Activated naive CD4-positive, alpha-beta T cell treated with anti-CD3 and anti-CD28 coated beads, Interleukin-2, amount 50 U/mL, for 72 hours (primary cell): ENCODE data around the gene KANSL1. TPM values are rescaled to one million over a fixed set of nuclear protein-coding genes. Genes with fewer than 3 reads are reported as not detected.
"Not testable (repeated sequence)": the region's sequence is repeated elsewhere in the genome, so short reads cannot be mapped to it uniquely, and the experiment has no call there.

ENCODE experiments used
- ATAC-seq, 2 donors: fragments of 150-1000 bp; cut with Tn5 transposase; 2 replicates each; pipeline ENCODE4 v1.10.0; 2021; ENCODE audit warnings: mild to moderate bottlenecking in 2 of 2, moderate library complexity in 2 of 2
- DNase-seq, 2 donors: peaks; one replicate each; pipeline ENCODE4 v3.0.0; 2021 to 2022; ENCODE audit warnings: low spot score in 2 of 2
- H3K27ac Mint-ChIP-seq, 2 donors: one replicate each; pipeline ENCODE4 v1.8.0; 2022; ENCODE audit warnings: mild to moderate bottlenecking in 2 of 2, mixed read lengths in 2 of 2
- H3K36me3 Mint-ChIP-seq, 2 donors: one replicate each; pipeline ENCODE4 v1.8.0; 2022; ENCODE audit warnings: mixed read lengths in 2 of 2
- H3K9me3 Mint-ChIP-seq, 2 donors: one replicate each; pipeline ENCODE4 v1.8.0; 2022; ENCODE audit warnings: mixed read lengths in 2 of 2
- total RNA-seq, 2 donors: library from RNA; stranded (reverse); gene quantifications; one replicate each; pipeline ENCODE4 v1.2.3, GENCODE V29; 2022

KANSL1 gene
- total RNA-seq, 2 donors from 2014 or later, result 74.7 to 87.3 TPM

DNA sequence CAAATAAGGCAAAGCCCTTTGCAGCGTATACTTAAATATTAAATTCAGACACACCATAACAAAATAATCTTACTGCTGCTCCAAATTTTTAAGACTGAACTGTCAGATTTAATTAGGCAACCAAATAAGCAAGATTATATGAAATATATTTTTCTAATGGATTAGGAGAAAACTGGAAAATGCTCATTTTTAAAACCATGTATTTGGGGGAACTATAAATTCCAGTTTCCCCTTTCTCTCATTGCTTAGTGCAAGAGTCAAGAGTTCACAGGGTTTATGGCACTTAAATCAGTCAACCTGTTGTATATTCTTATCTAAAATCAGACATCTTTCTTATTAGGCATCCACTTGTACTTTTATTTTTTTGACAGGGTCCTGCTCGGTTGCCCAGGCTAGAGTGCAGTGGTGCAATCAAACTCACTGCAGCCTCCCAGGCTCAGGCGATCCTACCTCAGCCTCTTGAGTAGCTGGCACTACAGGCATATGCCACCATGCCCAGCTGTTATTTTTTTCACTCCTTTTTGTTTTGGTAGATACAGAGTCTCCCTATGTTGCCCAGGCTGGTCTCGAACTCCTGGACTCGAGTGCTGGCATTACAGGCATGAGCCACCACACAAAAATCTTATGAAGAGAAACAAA, 2.1 kb upstream of the KANSL1 start:
- Mint-ChIP-seq H3K27ac (peak overlapping the region; percentile 94 to 97), H3K9me3 (no peaks in the 10 kb centered on the region)
- ATAC-seq, result no peak

DNA sequence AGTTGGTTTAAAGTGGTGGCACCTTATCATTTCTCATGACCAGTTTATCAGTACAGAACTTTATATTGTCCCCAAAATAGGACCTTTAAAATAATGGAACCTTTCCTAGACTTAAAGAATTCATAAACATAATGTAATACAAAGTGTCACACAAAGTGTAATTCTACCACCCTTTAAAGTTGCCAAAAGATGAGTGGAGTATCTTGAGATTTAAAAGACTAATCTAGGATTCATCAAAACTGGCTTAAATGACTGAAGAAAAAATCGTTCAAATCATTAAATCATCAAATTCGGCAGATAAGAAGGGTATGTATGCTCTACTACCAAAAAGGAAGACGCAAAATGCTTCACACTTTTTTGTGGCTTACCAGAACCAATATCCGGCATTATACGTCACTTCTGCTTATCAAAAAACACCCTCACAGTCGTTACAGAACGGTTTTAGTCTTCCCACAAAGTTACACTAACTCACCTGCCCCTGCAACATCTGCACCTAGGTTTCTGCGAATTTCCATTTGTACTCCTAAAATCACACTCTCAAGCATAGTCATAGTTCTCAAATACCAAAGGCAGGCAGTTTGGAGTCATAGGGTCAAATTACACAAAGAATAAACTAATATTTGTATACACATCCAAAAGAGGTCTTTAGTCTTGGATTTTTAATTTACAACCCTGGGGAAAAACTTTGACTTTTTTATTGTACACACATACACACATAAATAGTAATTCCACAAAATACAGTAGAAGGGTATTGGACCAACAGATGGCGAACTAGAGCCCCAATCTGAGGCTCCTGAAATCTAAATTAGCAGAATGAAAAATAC, 1.4 kb upstream of the KANSL1 start:
- no peaks in the 10 kb centered on the region for H3K9me3 Mint-ChIP-seq
- ATAC-seq, result peak; percentile 40 to 41
- peak in 1 of 2 donors; percentile 52 for DNase-seq
- peak overlapping the region; percentile 94 to 97 for H3K27ac Mint-ChIP-seq
- H3K36me3 Mint-ChIP-seq, result peaks cover 19 to 34% of the 10 kb centered on the region in 2 donors

More for the DNA sequence above, 2.1 kb upstream of the KANSL1 start:
- H3K36me3 Mint-ChIP-seq, result peaks cover 14 to 27% of the 10 kb centered on the region in 2 donors
- no peak for DNase-seq

DNA sequence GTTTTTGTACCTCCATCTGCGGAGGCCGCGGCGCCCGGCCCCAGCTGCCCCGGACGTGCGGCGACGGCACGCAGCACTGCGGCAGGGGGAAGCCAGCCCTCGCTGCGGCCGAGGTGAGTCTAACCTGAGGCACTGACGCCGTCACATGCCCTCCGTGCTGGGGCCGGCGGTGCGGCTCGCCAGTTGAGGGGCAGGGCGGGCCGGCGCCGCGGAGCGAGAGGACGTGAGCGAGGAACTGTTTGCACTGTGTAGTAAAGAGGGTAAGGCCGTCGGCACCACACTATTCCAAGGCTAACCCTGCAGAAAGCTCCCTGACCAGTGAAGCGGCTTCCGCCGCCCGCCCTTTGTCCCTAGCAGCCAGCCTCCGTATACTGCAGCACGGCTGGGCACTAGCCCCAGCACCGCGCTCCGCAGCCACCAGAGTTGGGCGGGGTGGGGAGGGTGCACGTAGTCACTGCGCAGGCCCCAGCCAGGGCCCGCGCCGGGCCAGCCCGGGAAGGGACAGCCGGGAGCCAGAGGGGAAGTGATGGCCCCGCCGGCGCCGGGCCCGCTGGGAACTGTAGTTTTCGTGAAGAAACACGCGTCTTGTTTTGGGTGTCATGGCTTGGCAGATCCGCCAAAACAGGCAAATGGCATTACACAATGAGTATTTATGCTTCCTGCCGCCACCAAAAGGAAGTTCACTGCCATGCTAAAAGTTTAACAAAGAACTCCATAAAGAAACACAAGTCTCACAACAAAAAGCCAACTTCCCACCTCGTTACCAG, 580 bp upstream of the KANSL1 start:
- Mint-ChIP-seq H3K9me3 (no peaks in the 10 kb centered on the region), H3K27ac (peak overlapping the region; percentile 94 to 97), H3K36me3 (peaks cover 19 to 34% of the 10 kb centered on the region in 2 donors)
- ATAC-seq (peak; percentile 83 to 87), DNase-seq (peak; percentile 87 to 93)

DNA sequence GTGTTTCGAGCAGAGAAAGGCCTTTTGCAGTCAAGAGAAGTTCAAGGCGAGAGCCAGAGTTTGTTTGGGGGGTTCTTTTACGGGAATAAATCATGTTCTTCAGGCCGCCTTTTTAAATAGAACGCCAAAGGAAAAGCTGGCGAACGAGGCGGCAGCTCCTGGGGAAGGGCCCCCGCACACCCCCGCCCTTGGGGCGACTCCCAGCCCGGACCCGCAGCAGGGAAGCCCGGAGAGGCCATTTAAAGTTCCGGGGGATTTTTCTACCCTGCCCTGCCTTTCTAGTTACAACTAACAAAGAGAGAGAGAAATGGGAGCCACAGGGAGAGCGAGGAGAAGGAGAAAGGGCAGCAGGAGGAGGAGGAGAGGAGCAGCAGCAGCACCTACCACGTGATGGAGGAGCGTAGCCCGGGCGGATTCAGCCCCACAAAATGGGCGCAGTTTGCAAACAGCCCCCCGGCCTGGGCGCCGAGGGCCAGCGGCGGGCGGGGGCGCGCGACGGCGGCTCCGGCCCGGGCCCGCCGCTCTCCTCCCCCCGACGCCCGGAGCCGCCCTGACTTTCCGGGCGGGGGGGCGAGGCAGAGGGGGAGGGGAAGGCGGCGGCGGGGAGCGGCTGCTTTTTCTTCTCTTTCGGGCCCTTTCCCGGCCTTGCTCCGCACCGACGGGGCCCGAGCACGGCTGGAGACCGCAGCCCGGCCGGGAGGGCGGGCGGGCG, 634 bp downstream of the KANSL1 start:
- no peaks in the 10 kb centered on the region for H3K9me3 Mint-ChIP-seq
- peak; percentile 55 to 79 for DNase-seq
- peak overlapping the region; percentile 94 to 98 for H3K27ac Mint-ChIP-seq
- H3K36me3 Mint-ChIP-seq, result peaks cover 19 to 30% of the 10 kb centered on the region in 2 donors
- peak; percentile 12 to 32 for ATAC-seq

DNA sequence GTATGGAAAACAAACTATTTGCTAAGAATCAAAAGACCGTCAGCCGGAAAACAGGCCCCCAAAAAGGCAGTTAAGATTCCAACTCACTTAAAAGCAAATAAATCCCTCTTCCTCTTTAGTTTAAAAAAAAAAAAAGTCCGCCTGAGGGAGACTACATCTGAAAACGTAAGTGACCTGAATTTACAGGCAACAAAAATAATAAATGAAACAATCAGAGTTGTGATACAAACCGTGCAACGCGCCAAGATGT, 1.1 kb downstream of the KANSL1 start:
- DNase-seq (no peak), ATAC-seq (no peak)
- H3K36me3 Mint-ChIP-seq, result peaks cover 19 to 25% of the 10 kb centered on the region in 2 donors
- peak overlapping the region; percentile 94 to 98 for H3K27ac Mint-ChIP-seq
- H3K9me3 Mint-ChIP-seq, result no peaks in the 10 kb centered on the region

DNA sequence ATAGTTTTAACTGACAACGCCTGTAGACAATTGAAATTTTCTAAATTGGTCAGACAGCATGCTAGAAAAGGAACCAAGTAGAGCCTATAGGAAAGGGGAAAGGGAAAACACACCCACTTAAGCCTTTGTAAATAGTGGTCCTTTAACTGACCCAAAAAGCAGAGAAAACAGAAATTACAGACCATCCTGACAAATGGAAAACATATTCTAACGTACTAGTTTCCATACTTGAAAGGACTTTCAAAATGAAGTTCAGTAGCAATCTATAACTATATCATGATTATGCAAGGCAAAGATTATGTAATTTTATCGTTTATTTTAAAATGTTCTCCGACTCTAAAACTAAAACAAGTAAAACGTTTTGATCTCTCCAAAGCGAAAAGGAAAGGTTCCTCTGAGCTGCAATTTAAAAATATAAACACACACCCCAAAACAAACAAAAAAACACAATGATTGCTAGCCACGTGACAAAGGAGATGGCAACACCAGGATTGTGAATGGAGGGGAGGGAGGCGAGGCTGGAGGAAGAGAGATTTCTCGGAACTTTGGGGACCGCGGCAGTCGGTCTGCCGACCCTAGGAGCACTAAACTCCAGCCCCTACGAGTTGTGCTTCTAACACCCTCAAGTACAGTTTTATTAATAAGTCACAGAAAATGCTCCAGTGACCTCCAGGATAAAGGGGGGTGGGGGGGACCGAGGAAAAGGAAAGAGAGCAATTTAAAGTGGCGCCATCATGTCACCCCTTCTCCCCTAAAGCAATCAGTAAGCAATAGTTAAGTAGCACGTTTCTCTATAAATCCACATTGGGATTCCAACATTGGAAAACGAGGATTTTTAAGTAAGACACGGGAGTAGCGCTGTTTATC, 1.7 kb downstream of the KANSL1 start:
- peaks cover 19 to 22% of the 10 kb centered on the region in 2 donors for H3K36me3 Mint-ChIP-seq
- no peak for ATAC-seq

DNA sequence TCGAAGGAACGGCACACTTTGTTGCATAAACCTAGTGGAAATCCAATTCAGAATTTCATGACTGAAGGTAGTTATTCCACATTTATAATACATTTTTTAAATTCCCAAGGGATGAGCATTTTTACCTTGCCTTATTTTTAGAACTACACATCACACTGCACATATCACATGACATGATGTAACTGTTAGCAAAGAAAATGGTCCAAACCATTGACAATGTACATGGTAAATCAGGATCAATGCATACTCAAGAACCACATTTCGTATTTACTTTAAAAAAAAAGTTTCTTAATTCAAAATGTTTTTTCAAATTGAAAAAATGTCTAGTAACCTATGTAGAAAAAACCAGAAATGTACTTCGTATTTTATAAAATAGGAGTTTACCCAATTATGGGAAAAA, 2.5 kb downstream of the KANSL1 start:
- Mint-ChIP-seq H3K9me3 (no peaks in the 10 kb centered on the region), H3K36me3 (peaks cover 19 to 22% of the 10 kb centered on the region in 2 donors), H3K27ac (peak overlapping the region; percentile 47 to 94)
- DNase-seq (no peak), ATAC-seq (no peak)

More for the DNA sequence above, 1.7 kb downstream of the KANSL1 start:
- DNase-seq, result no peak
- H3K9me3 Mint-ChIP-seq, result no peaks in the 10 kb centered on the region
- H3K27ac Mint-ChIP-seq, result peak overlapping the region; percentile 94 to 98

DNA sequence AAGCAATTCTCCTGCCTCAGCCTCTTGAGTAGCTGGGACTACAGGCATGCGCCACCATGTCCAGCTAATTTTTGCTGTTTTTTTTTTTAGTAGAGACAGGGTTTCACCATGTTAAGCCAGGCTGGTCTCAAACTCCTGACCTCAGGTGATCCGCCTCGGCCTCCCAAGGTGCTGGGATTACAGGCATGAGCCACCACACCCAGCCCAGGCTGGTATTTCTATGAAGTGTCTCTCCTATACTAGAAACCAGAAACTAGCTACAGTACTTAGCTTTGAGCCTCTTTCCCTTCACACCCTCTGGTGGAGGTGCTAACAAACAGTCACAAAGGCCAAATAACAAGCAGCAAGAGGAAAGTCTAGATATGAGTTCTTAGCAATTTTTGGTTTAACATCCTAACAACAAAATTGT, 6.4 kb downstream of the KANSL1 start:
- H3K9me3 Mint-ChIP-seq, DNase-seq: not testable (repeated sequence)
- peak; percentile 70 to 80 for ATAC-seq
- H3K36me3 Mint-ChIP-seq, result peaks cover 11 to 15% of the 10 kb centered on the region in 2 donors
- peak overlapping the region; percentile 25 to 77 for H3K27ac Mint-ChIP-seq

DNA sequence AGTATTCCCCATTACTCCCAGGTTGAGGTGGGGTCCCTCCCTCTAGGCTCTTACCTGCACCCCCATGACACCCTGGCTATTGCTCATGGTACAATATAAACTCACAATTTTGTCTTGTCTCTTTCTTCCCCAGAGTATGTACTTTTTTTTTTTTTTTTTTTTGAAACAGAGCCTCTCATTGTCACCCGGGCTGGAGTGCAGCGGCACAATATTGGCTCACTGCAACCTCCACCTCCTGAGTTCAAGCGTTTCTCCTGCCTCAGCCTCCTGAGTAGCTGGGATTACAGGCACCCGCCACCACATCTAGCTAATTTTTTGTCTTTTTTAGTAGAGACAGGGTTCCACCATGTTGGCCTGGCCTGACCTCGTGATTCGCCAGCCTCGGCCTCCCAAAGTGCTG, 8.5 kb downstream of the KANSL1 start:
- no peak for DNase-seq
- ATAC-seq, result no peak
- Mint-ChIP-seq H3K27ac (no peak overlapping the region), H3K36me3 (no peaks in the 10 kb centered on the region), H3K9me3 (no peaks in the 10 kb centered on the region)

DNA sequence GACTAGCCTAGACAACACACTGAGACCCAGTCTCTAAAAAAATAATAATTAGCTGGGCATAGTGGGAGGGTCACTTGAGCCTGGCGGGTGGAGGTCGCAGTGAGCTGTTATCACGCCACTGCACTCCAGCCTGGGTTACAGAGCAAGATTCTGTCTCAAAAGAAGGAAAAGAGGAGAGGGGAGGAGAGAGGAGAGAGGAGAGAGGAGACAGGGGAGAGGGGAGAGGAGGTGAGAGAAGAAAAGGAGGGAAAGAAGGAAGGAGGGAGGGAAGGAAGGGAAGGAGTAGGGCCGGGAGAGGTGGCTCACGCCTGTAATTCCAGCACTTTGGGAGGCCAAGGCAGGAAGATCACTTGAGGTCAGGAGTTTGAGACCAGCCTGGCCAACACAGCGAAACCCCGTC, 9.8 kb downstream of the KANSL1 start:
- H3K9me3 Mint-ChIP-seq, ATAC-seq, H3K36me3 Mint-ChIP-seq, DNase-seq: not testable (repeated sequence)
- peak overlapping the region in 1 of 2 donors; percentile 2 for H3K27ac Mint-ChIP-seq

DNA sequence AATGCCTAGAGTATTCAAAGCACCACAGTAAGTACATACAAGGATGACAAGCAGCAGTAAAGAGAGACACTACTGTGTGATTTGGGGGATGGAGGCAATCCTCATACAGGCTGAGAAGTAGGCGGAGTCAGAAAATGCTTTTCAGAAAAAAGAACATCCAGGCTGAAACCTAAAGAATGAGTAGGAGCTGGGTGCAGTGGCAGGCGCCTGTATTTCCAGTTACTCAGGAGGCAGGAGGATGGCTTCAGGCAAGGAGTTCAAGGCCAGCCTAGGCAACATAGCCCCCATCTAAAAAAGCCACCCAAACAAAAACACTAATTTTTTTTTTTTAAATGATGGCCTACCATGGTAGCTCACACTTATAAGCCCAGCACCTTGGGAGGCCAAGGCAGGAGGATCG, 10.3 kb downstream of the KANSL1 start:
- DNase-seq (no peak), ATAC-seq (peak in 1 of 2 donors; percentile 40)
- Mint-ChIP-seq H3K27ac (peak overlapping the region; percentile 0 to 2), H3K9me3 (no peaks in the 10 kb centered on the region), H3K36me3 (no peaks in the 10 kb centered on the region)

DNA sequence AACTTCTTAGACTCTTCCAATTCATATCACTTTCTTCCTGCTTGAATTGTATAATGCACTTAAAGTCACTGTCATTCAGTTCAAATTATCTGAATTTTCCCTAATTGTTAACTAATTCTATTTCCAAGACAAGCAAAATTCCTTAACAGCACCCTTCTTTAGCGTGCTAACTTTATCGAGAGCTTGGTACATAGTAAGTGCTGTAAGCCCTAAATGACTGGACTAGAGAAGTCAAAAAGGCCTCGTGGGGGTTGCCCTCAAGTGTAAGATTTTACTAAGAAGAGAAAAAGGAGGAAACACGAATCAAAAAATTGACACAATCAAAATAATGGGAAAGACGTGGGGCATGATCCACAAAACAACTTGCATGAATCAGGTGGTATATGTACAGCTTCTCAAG, 11.3 kb downstream of the KANSL1 start:
- ATAC-seq, result no peak
- no peak for DNase-seq
- peak overlapping the region in 1 of 2 donors; percentile 40 for H3K27ac Mint-ChIP-seq
- no peaks in the 10 kb centered on the region for H3K9me3 Mint-ChIP-seq
- no peaks in the 10 kb centered on the region for H3K36me3 Mint-ChIP-seq

DNA sequence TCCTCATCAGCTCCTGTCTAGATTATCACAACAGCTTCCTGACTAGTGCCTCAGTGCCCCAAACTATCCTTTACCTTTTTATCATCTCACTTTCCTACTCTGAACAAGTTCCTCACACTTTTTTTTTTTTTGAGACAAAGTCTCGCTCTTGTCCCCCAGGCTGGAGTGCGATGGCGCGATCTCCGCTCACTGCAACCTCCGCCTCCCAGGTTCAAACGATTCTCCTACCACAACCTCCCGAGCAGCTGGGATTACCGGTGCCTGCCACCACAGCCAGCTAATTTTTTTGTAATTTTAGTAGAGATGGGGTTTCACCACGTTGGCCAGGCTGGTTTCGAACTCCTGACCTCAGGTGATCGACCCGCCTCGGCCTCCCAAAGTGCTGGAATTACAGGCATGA, 11.9 kb downstream of the KANSL1 start:
- H3K9me3 Mint-ChIP-seq, ATAC-seq, DNase-seq, H3K36me3 Mint-ChIP-seq: not testable (repeated sequence)
- peak overlapping the region; percentile 8 to 40 for H3K27ac Mint-ChIP-seq

DNA sequence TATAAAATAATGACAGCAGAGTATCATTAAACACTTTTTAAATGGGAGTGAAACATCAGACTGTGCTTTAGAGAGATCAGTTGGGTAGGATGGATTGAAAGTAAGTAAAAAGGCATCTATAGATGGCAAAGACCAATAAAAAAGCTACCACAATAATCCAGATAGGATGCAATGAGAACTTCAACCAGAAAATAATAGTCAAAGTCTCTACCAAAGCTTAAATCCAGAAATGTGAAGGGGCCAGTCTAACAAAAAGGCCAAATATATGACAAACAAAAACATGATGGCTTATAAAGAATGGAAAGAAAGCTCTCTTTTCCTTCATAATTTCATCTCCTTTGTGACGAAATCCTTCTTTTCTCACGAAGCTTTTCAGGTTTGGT, 12.3 kb downstream of the KANSL1 start:
- no peak overlapping the region for H3K27ac Mint-ChIP-seq
- ATAC-seq, result no peak
- H3K36me3 Mint-ChIP-seq, result no peaks in the 10 kb centered on the region

DNA sequence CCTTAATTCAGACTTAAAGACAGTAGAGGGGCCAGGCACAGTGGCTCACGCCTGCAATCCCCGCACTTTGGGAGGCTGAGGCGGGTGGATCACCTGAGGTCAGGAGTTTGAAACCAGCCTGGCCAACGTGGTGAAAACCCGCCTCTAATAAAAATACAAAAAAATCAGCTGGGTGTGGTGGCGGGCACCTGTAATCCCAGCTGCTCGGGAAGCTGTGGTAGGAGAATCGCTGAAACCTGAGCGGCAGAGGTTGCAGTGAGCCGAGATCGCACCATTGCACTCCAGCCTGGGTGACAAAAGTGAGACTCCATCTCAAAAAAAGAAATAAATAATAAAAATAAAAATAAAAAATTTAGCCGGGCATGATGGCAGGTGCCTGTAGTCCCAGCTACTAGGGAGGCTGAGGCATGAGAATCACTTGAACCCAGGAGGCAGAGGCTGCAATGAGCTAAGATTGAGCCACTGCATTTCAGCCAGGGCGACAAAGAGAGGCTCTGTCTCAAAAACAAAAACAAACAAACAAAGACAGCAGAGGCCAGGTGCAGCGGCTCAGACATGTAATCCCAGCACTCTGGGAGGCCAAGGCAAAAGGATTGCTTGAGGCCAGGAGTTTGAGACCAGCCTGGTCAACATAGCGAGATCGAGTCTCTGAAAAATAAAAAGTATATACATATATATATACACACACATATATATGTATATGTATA, 12.9 kb downstream of the KANSL1 start:
- peak overlapping the region in 1 of 2 donors; percentile 40 for H3K27ac Mint-ChIP-seq

More for the DNA sequence above, 12.3 kb downstream of the KANSL1 start:
- H3K9me3 Mint-ChIP-seq, result no peaks in the 10 kb centered on the region
- DNase-seq, result no peak

More for the DNA sequence above, 12.9 kb downstream of the KANSL1 start:
- ATAC-seq, H3K9me3 Mint-ChIP-seq, H3K36me3 Mint-ChIP-seq, DNase-seq: not testable (repeated sequence)
